Measurements from ENCODE around the gene ZNF428. TPM values are rescaled to one million over a fixed set of nuclear protein-coding genes. Genes with fewer than 3 reads are reported as not detected.

The ZNF428 gene, protein sequence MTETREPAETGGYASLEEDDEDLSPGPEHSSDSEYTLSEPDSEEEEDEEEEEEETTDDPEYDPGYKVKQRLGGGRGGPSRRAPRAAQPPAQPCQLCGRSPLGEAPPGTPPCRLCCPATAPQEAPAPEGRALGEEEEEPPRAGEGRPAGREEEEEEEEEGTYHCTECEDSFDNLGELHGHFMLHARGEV
- total RNA-seq (2021; fragmentation: NEBNext Ultra II Directional; extraction: Animal tissue kit (Norgen Biotek cat#: 25700)) = 16.7 and 19.5 TPM in 2 replicates
- polyA plus RNA-seq (2011; rRNA removed) = 7.8 and 15.5 TPM in 2 replicates
- polyA plus RNA-seq (2011; cell fraction: cytosol; rRNA removed) = 14.5 TPM
- 16.4 TPM for polyA plus RNA-seq (2011; cell fraction: nucleus; rRNA removed)
- polyA plus RNA-seq (2012, experiment 1 of 2) = 15.6 to 23.2 TPM (median 22.3 TPM) in 4 replicates
- 13.0 TPM for polyA plus RNA-seq (2012, experiment 2 of 2)
- polyA plus RNA-seq (2013, experiment 1 of 2) = 6.0 TPM
- 5.6 TPM for polyA plus RNA-seq (2013, experiment 2 of 2)
- 1.1 and 2.2 TPM in 2 replicates for polyA minus RNA-seq (2011; rRNA and poly(A)+ RNA removed)
- polyA minus RNA-seq (2011; cell fraction: cytosol; rRNA and poly(A)+ RNA removed) = 5.4 TPM
- polyA minus RNA-seq (2011; cell fraction: nucleus; rRNA and poly(A)+ RNA removed) = 6.6 TPM
- long read RNA-seq, experiment 1, transcript ZNF428-201 (3 exons, 1,412 nt) = major isoform, 12 of 19 reads
- long read RNA-seq, experiment 1, partial matches to known transcripts = 2 of 19 reads
- long read RNA-seq, experiment 1, other reads (novel, unspliced or antisense) = 3 of 19 reads
- long read RNA-seq, experiment 2, partial matches to known transcripts = 0 of 1 reads
- long read RNA-seq, experiment 2, other reads (novel, unspliced or antisense) = 1 of 1 reads

DNA sequence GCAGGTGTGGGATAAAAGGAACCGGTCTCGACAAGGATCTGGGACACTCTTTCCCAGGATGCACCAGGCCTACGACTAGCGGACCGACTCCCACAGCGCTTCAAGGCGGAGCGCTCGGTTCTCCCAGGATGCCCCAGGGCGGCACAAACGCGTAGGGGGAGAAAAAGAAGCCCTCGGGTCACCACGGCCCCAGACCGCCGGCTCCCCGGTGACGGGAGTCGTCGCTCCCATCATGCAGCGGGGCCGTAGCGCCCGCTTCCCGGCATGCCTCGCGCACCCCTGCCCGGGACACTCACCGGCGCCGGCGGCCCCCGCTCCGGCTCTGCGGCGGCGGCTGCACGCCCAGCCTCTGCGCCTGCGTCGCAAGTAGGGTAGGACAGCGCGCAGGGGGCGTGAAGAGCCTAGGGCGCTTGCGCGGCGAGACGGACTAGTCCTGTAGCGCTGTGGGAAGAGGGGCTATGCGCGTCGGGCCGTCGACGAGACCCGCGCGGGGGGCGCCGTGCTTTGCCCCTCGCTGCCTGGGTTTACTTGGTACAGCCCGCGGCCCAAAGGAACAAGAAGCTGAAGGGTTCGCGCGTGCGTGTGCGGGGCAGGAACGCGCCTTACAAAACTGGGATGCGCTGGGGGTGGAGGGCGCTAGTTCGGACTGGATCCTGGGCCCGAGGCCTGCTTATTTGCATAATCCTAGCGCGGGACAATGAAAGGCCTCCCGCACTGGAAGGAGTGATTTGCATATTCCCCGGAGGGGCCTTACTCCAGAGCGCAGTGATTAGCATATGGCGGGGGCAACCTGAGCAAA, at the start of gene ZNF428:
Gene ZNF428 (minus strand): TSS at position 368 of the 799 bp plus-strand sequence. CDS start 5,325 bp downstream, outside the sequence.
- Histone ChIP-seq H3K4me3 (ENCODE audit: extremely low read depth in 1 of 4, insufficient read depth in 2 of 4, low read depth in 3 of 4, low read length in 4 of 4) (peak within 1 kb of the TSS; percentile 69 to 81 (median 76)), H3K18ac (ENCODE audit: extremely low read depth, low read length) (peak within 1 kb of the TSS; percentile 89), H4K91ac (replicated peaks; ENCODE audit: insufficient read length, low read length) (peak within 1 kb of the TSS; percentile 99), H3K79me2 (ENCODE audit: control insufficient read depth in 1 of 2, insufficient read depth in 2 of 2, low read length in 2 of 2) (peaks cover 0 to 11% of the 10 kb centered on the region in 2 experiments; a peak in 2 of 4 replicates), H2AFZ (ENCODE audit: low read length) (peak within 1 kb of the TSS; percentile 93), H3K23ac (ENCODE audit: insufficient read length) (no peak within 1 kb of the TSS), H2BK5ac (ENCODE audit: low read depth, low read length) (peak within 1 kb of the TSS; percentile 97), H3K9me3 (ENCODE audit: insufficient read depth in 2 of 2, low read depth in 1 of 2, low read length in 1 of 2) (no peaks in the 10 kb centered on the region), H3K79me1 (ENCODE audit: low read depth, low read length) (peaks cover 2% of the 10 kb centered on the region), H3K14ac (ENCODE audit: insufficient read length) (no peak within 1 kb of the TSS), H3K9ac (replicated peaks in 1 of 4; ENCODE audit: extremely low read depth in 1 of 4, low read depth in 3 of 4, low read length in 3 of 4) (peak within 1 kb of the TSS; percentile 87 to 97 (median 96)), H4K5ac (ENCODE audit: insufficient read length, low read depth, low read length) (peak within 1 kb of the TSS; percentile 98), H3K36me3 (ENCODE audit: control insufficient read depth in 2 of 4, insufficient read depth in 4 of 4, low read length in 3 of 4) (no peaks in the 10 kb centered on the region), H2BK120ac (replicated peaks; ENCODE audit: low read depth, low read length) (peak within 1 kb of the TSS; percentile 21), H3K23me2 (ENCODE audit: low read depth, low read length) (peaks cover 10% of the 10 kb centered on the region), H4K8ac (ENCODE audit: extremely low read depth, insufficient read depth, low read length) (peak within 1 kb of the TSS; percentile 100), H3K4me2 (ENCODE audit: insufficient read depth in 1 of 2, low read depth in 2 of 2, low read length in 2 of 2) (peak within 1 kb of the TSS; percentile 89 to 96), H2AK5ac (ENCODE audit: low read depth, low read length) (no peak within 1 kb of the TSS), H3K4me1 (replicated peaks in 1 of 4; ENCODE audit: control insufficient read depth in 3 of 4, insufficient read depth in 4 of 4, low read length in 3 of 4) (peaks cover 5 to 13% (median 9%) of the 10 kb centered on the region in 4 experiments), H2BK12ac (ENCODE audit: low read depth, low read length) (0 out of 2 replicates have a peak within 1 kb of the TSS, but pooled peaks have one; percentile 31), H3K4ac (replicated peaks; ENCODE audit: insufficient read length, low read depth, low read length) (peak within 1 kb of the TSS; percentile 96), H3K56ac (replicated peaks; ENCODE audit: insufficient read length, low read depth, low read length) (peak within 1 kb of the TSS; percentile 92), H4K20me1 (replicated peaks in 1 of 2; ENCODE audit: control insufficient read depth in 1 of 2, insufficient read depth in 2 of 2, low read length in 2 of 2) (peaks cover 0 to 4% of the 10 kb centered on the region in 2 experiments), H2BK20ac (ENCODE audit: low read length) (no peak within 1 kb of the TSS), H3K27ac (ENCODE audit: low read depth, low read length) (peak within 1 kb of the TSS; percentile 99), H3K27me3 (replicated peaks in 1 of 4; ENCODE audit: control insufficient read depth in 3 of 4, extremely low read depth in 1 of 4, insufficient read depth in 3 of 4, low read length in 3 of 4) (no peaks in the 10 kb centered on the region), H2BK15ac (ENCODE audit: low read length) (no peak within 1 kb of the TSS)
- WGBS, 2 experiments (ENCODE audit: extremely low coverage in 1 of 2, insufficient coverage in 1 of 2, insufficient read length in 1 of 2, insufficient replicate concordance in 2 of 2, low coverage in 1 of 2, low lambda C conversion rate in 2 of 2, missing lambda C conversion rate in 1 of 2) = 1% methylated on average over 70 of the region's 81 CpGs; no CpG with 5 or more reads in 1 of the 2 experiments
- DNase-seq (ENCODE audit: low read depth in 1 of 2, low spot score in 2 of 2) = peak; percentile 88 to 89
- ChIA-PET CTCF (ENCODE audit: partially characterized antibody) (interaction anchor here (1.3 kb wide), 2 partner anchors 25 to 49 kb away, joined by 3 read pairs; no protein-coding TSS in a partner anchor), POLR2A (ENCODE audit: partially characterized antibody) (interaction anchor here (1.1 kb wide), 1 partner anchor 22 kb away, joined by 3 read pairs; no protein-coding TSS in a partner anchor)
- FAIRE-seq = peak; percentile 93
- peak; percentile 72 for TF ChIP-seq NRF1 (IDR thresholded peaks at IDR 0.05; ENCODE audit: low read depth, low read length)
- TF ChIP-seq, protein P1, sequence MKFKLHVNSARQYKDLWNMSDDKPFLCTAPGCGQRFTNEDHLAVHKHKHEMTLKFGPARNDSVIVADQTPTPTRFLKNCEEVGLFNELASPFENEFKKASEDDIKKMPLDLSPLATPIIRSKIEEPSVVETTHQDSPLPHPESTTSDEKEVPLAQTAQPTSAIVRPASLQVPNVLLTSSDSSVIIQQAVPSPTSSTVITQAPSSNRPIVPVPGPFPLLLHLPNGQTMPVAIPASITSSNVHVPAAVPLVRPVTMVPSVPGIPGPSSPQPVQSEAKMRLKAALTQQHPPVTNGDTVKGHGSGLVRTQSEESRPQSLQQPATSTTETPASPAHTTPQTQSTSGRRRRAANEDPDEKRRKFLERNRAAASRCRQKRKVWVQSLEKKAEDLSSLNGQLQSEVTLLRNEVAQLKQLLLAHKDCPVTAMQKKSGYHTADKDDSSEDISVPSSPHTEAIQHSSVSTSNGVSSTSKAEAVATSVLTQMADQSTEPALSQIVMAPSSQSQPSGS (IDR thresholded peaks at IDR 0.05; ENCODE audit: low read length) = no peak
- TF ChIP-seq PHF8 (conservative IDR thresholded peaks at IDR 0.05; ENCODE audit: low read depth, low read length) = peak; percentile 92
- peak; percentile 86 for TF ChIP-seq TAF7 (optimal IDR thresholded peaks at IDR 0.05; ENCODE audit: borderline replicate concordance, low read depth, low read length)
- TF ChIP-seq SIN3A (conservative IDR thresholded peaks at IDR 0.05 in 1 of 2, IDR thresholded peaks at IDR 0.05 in 1 of 2; ENCODE audit: low read depth in 1 of 2, low read length in 2 of 2) = 0 out of 4 replicates have a peak, but pooled peaks of 1 of the 2 experiments have one; percentile 12
